Thyroid gland (tissue), 4 donors: Measurements from ENCODE around the gene DOCK9. TPM values are rescaled to one million over a fixed set of nuclear protein-coding genes. Genes with fewer than 3 reads are reported as not detected.

Source experiments
- DNase-seq, 2 donors: peaks; one replicate each; pipeline ENCODE4 v3.0.0-alpha.2; 2019
- H3K27ac ChIP-seq, 3 donors: fragments of 200-600 bp; sonication (generic); 1 replicate in 2 of 3; 2 replicates in 1 of 3; pipeline ENCODE4 v1.5.1; 2016 to 2019; ENCODE audit warnings: mild to moderate bottlenecking in 1 of 3, moderate library complexity in 1 of 3
- H3K27me3 ChIP-seq: fragments of 200-600 bp; sonication (generic); one replicate; pipeline ENCODE4 v1.5.1; 2019
- H3K36me3 ChIP-seq, 2 donors: fragments of 200-600 bp; sonication (generic); one replicate each; pipeline ENCODE4 v1.5.1; 2016 to 2019
- H3K4me1 ChIP-seq, 2 donors: fragments of 200-600 bp; sonication (generic); one replicate each; pipeline ENCODE4 v1.5.1; 2017 to 2019
- H3K4me3 ChIP-seq, 3 donors: fragments of 200-600 bp; sonication (generic); replicated peaks in 1 of 3; 1 replicate in 2 of 3; 2 replicates in 1 of 3; pipeline ENCODE4 v1.5.1; 2016; ENCODE audit warnings: mild to moderate bottlenecking in 1 of 3
- H3K9me3 ChIP-seq: fragments of 200-600 bp; sonication (generic); one replicate; pipeline ENCODE4 v1.5.1; 2017
- POLR2A ChIP-seq, 2 donors: fragments of 450-650 bp; IDR thresholded peaks; one replicate each; pipeline ENCODE4 v1.6.1; 2017; ENCODE audit warnings: antibody characterized with exemption in 2 of 2, mild to moderate bottlenecking in 2 of 2, moderate library complexity in 1 of 2
- WGBS, 2 donors: methylation state at CpG; one replicate each; pipeline ENCODE4 v1.1.5; 2017; 5-methylcytosine and 5-hydroxymethylcytosine counted together
- intact Hi-C: fragments of 100-400 bp; cut with DNase I; formaldehyde crosslinking; loops from one replicate; pipeline ENCODE4 v1.15.1; 2023
- total RNA-seq, 4 donors: library from RNA; depleted of rRNA; stranded (reverse); fragments of >200 nt; gene quantifications; one replicate each; pipeline ENCODE4 v1.2.3, GENCODE V29; 2016
- TF ChIP-seq, protein P1 (sequence below), 6 experiments: fragments of 200-600 bp in 3 of 6; fragments of 450-650 bp in 3 of 6; sonication (generic) in 3 of 6; IDR thresholded peaks; one replicate each; pipeline ENCODE4 v1.5.1; 2016 to 2019; ENCODE audit warnings: antibody characterized with exemption in 6 of 6, mild to moderate bottlenecking in 2 of 6, inconsistent platforms in 1 of 6, moderate library complexity in 1 of 6

Gene DOCK9
- total RNA-seq, 4 donors from 2014 or later, result 126 to 240 (median 160) TPM

DNA sequence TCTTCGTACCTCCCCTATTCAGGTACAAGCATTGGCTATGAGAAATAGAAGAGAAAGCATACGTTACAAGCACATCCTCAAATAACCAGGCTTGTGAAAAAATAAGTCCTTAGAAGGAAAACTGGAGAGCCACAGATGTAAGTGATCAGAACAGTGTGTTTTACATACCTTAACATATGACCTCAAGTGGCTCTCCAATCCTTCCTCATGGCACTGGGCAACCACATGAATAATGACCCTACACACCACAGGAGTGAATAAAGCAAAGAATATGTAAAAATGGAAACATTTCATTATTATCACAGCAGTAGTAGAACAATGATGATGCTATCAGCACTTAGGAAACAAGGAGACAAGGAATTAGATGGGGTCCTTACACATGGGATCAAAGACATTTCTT is 96.5 kb downstream of the DOCK9 start:
- Histone ChIP-seq H3K4me3 (no peak overlapping the region), H3K9me3 (no peaks in the 10 kb centered on the region), H3K27ac (no peak overlapping the region), H3K36me3 (peaks cover 66 to 83% of the 10 kb centered on the region in 2 donors), H3K27me3 (no peaks in the 10 kb centered on the region), H3K4me1 (no peaks in the 10 kb centered on the region)
- DNase-seq, result no peak
- 89 to 93% methylated on average over 2 of the region's 2 CpGs for WGBS, 2 donors
- intact Hi-C loops, result no loop called here
- TF ChIP-seq, protein P1, sequence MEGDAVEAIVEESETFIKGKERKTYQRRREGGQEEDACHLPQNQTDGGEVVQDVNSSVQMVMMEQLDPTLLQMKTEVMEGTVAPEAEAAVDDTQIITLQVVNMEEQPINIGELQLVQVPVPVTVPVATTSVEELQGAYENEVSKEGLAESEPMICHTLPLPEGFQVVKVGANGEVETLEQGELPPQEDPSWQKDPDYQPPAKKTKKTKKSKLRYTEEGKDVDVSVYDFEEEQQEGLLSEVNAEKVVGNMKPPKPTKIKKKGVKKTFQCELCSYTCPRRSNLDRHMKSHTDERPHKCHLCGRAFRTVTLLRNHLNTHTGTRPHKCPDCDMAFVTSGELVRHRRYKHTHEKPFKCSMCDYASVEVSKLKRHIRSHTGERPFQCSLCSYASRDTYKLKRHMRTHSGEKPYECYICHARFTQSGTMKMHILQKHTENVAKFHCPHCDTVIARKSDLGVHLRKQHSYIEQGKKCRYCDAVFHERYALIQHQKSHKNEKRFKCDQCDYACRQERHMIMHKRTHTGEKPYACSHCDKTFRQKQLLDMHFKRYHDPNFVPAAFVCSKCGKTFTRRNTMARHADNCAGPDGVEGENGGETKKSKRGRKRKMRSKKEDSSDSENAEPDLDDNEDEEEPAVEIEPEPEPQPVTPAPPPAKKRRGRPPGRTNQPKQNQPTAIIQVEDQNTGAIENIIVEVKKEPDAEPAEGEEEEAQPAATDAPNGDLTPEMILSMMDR (IDR thresholded peaks at IDR 0.05), result no peak
- TF ChIP-seq POLR2A (IDR thresholded peaks at IDR 0.05), result no peak

DNA sequence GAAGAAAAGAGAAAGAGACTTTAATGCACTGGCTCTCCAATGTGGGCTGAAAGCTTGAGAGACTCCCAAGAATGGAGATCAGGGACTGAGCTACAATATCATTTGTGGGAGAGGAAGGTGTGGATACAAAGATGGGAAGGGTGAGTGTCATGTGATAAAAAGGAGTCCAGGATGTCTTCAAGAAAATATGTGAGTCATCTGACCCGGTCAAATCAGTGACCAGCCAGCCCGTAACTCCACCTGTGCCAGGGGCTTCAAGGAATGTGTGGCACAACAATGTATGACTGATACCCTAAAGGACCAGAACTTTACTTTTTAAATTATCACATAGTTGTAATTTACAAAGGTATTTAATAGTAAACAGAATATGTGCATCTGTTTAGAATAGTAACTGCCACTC is 97.2 kb downstream of the DOCK9 start:
- WGBS, 2 donors, result 87 to 92% methylated on average over 2 of the region's 2 CpGs
- Histone ChIP-seq H3K27me3 (no peaks in the 10 kb centered on the region), H3K36me3 (peaks cover 71 to 76% of the 10 kb centered on the region in 2 donors), H3K27ac (no peak overlapping the region), H3K9me3 (no peaks in the 10 kb centered on the region), H3K4me1 (no peaks in the 10 kb centered on the region), H3K4me3 (no peak overlapping the region)
- no peak for TF ChIP-seq POLR2A (IDR thresholded peaks at IDR 0.05)
- TF ChIP-seq, protein P1 (IDR thresholded peaks at IDR 0.05), result no peak
- intact Hi-C loops, result no loop called here
- no peak for DNase-seq

- Histone ChIP-seq H3K36me3 (peaks cover 69 to 71% of the 10 kb centered on the region in 2 donors), H3K4me3 (no peak overlapping the region), H3K27ac (no peak overlapping the region), H3K27me3 (no peaks in the 10 kb centered on the region), H3K4me1 (no peaks in the 10 kb centered on the region), H3K9me3 (no peaks in the 10 kb centered on the region)
- no peak for DNase-seq
- TF ChIP-seq, protein P1 (IDR thresholded peaks at IDR 0.05), result no peak
- no peak for TF ChIP-seq POLR2A (IDR thresholded peaks at IDR 0.05)
- intact Hi-C loops, result no loop called here
- 61 to 74% methylated on average over 6 of the region's 6 CpGs for WGBS, 2 donors
These were observed 97.9 kb downstream of the DOCK9 start for GRCh38 chr13:98879957-98880356.

DNA sequence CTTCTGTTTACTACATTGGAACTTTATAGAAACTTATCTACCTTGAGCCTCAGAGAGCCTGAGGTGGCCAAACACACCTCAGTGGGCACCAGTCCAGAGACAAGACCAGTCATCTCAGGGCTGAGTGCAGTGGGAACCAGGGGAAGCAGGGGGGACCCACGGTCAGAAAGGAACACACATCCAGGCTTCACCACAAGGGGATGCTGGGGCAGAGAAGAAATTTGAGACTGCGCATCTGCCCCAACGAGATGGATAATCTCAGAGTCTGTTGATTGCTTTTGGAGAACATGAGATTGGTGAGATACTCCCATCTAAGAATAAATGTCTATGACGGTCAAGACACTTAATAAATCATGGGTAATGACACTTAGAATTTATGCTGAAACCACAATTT is 98.7 kb downstream of the DOCK9 start:
- Histone ChIP-seq H3K27ac (no peak overlapping the region), H3K4me1 (no peaks in the 10 kb centered on the region), H3K4me3 (no peak overlapping the region), H3K36me3 (peaks cover 61 to 63% of the 10 kb centered on the region in 2 donors), H3K9me3 (no peaks in the 10 kb centered on the region), H3K27me3 (no peaks in the 10 kb centered on the region)
- whole genome bisulfite sequencing, 2 donors, result 71 to 73% methylated on average over 4 of the region's 4 CpGs
- TF ChIP-seq POLR2A (IDR thresholded peaks at IDR 0.05), result no peak
- TF ChIP-seq, protein P1 (IDR thresholded peaks at IDR 0.05), result no peak
- no peak for DNase-seq
- intact Hi-C loops, result no loop called here

DNA sequence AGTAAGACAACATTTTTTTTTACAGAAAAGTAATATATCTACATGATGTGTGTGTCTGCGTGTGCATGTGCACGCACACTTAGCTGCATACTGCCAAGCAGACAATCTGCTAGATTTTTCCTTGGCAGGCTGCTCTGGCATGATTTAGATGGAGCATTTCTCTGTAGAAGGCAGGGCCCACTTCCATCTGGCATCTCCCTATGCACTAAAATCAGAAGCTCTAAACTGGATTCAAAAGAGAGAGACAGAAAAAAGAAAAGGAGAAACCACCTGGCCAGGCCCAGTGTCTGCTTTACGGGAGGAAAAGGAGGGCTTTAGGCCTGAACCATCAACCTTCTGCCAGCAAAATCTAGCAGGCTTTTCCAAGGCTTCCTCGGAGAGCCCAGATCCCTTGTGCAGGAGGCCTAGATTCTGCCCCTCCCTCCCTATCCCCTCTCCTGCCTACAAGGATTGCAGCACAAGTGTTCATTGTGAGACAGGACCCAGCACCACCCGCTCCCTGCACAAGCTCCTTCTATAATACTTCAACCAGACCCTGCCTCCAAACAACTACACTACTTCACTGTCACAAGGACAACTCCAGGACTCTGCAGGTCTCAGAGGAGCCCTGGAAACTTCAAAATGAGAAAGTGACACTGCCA is 99.3 kb downstream of the DOCK9 start:
- Histone ChIP-seq H3K4me3 (no peak overlapping the region), H3K4me1 (no peaks in the 10 kb centered on the region), H3K27ac (no peak overlapping the region), H3K36me3 (peaks cover 58% of the 10 kb centered on the region in 2 donors), H3K9me3 (no peaks in the 10 kb centered on the region), H3K27me3 (no peaks in the 10 kb centered on the region)
- intact Hi-C loops, result no loop called here
- no peak for DNase-seq
- TF ChIP-seq POLR2A (IDR thresholded peaks at IDR 0.05), result no peak
- TF ChIP-seq, protein P1 (IDR thresholded peaks at IDR 0.05), result no peak
- 85 to 91% methylated on average over 5 of the region's 5 CpGs for WGBS, 2 donors
